ENCODE measurements around the gene FLNB.
"Not testable (repeated sequence)": the region's sequence is repeated elsewhere in the genome, so short reads cannot be mapped to it uniquely, and the experiment has no call there.

Gene FLNB

GRCh38 chr3:58198804-58199203 is 190.6 kb downstream of the FLNB start:
- DNase-seq (ENCODE audit: low read depth in 2 of 2, low spot score in 1 of 2) = no peak

GRCh38 chr3:58200121-58200709 is 192.0 kb downstream of the FLNB start:
- no peak for DNase-seq (ENCODE audit: low read depth in 2 of 2, low spot score in 1 of 2)

- no peak for DNase-seq (ENCODE audit: low read depth in 2 of 2, low spot score in 1 of 2)
Observed at GRCh38 chr3:58200846-58201355, 192.7 kb downstream of the FLNB start.

GRCh38 chr3:58201451-58201850 is 193.2 kb downstream of the FLNB start:
- not testable (repeated sequence) for DNase-seq (ENCODE audit: low read depth in 2 of 2, low spot score in 1 of 2)

- DNase-seq (ENCODE audit: low read depth in 2 of 2, low spot score in 1 of 2) = no peak
Observed at GRCh38 chr3:58202917-58203360, 194.7 kb downstream of the FLNB start.

GRCh38 chr3:58203541-58203940 is 195.3 kb downstream of the FLNB start:
- DNase-seq (ENCODE audit: low read depth in 2 of 2, low spot score in 1 of 2) = no peak

- no peak for DNase-seq (ENCODE audit: low read depth in 2 of 2, low spot score in 1 of 2)
Observed at GRCh38 chr3:58204720-58205119, 196.5 kb downstream of the FLNB start.

DNA sequence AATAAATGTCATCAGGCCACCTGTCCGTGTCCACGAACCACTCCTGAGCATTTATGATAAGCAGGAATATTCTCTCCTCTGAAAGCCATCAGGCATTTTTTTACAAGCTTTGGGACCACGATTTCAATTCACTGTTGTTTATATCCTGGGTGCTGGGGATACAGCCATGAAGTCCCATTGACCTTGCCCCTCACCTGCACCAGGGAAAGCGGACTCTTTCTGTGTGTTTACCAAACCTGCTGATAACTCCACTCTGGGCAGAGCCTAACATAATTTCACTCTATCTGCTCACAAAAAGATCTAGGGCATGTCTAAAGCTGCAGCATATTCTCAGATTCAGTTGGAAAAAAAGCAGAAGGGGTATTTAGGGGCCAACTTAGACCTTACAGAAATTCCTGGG is 197.8 kb downstream of the FLNB start:
- DNase-seq (ENCODE audit: low read depth in 2 of 2, low spot score in 1 of 2) = no peak

GRCh38 chr3:58206406-58207011 is 198.3 kb downstream of the FLNB start:
- DNase-seq (ENCODE audit: low read depth in 2 of 2, low spot score in 1 of 2) = no peak

DNA sequence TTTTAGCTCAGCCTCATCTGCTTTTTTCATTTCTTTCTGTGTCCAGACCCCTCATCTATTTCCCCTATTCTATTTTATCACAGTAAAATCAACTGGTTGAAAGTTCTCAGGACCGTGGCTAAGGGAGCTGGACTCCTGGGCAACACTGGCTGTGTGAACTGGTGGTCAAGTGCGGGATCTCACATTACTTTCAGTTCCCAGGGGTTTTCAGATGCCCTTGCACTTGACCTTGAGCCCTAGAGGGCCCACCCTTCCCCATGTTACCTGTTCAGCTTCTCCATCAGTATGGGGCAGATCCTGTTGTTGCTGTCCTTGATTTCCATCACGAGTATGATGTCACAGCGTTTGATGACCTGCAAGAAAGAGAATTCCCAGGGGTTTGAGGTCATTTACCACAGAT is 199.7 kb downstream of the FLNB start:
- no peak for DNase-seq (ENCODE audit: low read depth in 2 of 2, low spot score in 1 of 2)

DNA sequence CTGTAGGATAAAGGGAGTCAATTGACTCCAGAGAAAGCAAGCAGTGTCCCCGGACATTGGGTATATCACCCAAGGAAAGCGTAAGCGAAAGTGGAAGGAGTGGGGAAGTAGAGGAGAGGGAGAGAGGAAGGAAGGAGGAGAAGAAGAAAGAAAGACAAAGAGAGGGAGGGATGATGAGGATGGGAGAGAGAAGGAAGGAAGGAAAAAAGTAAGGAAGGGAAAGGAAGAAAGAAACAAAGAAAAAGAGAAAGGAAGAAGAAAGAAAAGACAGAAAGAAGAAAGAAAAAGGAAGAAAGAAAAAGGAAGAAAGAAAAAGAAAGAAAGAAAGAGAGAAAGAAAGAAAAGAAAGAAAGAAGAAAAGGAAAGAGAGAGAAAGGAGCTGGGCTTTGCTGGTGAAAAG is 201.7 kb downstream of the FLNB start:
- DNase-seq (ENCODE audit: low read depth in 2 of 2, low spot score in 1 of 2) = no peak

DNA sequence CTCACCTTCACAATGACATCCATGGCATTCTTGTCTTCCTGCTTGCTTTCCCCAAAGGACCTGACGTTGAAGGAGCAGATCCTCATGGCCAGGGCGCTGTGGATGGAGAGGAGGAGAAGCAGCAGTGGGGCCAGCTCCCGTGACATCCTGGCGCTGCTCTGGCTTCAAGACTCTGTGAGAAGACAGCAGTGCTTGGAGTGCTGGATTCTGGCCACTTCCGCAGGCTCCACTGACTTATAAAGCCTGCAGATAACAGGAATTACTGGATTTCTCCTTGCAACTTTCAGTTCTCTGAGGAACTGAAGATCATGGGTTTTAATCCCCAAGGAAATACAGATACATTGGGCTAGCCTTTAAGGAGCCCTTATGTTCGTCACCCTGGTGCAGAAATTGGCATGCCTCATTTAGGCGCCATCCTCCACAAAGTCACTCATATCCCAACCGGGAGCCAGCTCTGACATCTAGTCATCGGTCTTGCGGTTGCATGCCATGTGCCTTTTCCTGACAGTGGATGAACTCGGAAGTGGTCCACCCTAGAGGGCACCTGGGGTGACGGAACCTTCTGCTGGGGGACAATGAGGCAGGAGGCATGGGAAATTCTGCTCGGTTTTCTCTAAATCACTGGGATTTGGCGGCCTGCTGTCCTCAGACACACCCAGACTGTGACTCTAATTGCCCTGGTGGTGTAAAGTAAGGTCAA is 202.7 kb downstream of the FLNB start, which contains the start of gene DNASE1L3:
Gene DNASE1L3, minus strand, starts transcription at position 212 of the 700 bp plus-strand sequence. Its CDS starts 66 bp downstream, at position 146.
- DNase-seq (ENCODE audit: low read depth in 2 of 2, low spot score in 1 of 2) = no peak

DNA sequence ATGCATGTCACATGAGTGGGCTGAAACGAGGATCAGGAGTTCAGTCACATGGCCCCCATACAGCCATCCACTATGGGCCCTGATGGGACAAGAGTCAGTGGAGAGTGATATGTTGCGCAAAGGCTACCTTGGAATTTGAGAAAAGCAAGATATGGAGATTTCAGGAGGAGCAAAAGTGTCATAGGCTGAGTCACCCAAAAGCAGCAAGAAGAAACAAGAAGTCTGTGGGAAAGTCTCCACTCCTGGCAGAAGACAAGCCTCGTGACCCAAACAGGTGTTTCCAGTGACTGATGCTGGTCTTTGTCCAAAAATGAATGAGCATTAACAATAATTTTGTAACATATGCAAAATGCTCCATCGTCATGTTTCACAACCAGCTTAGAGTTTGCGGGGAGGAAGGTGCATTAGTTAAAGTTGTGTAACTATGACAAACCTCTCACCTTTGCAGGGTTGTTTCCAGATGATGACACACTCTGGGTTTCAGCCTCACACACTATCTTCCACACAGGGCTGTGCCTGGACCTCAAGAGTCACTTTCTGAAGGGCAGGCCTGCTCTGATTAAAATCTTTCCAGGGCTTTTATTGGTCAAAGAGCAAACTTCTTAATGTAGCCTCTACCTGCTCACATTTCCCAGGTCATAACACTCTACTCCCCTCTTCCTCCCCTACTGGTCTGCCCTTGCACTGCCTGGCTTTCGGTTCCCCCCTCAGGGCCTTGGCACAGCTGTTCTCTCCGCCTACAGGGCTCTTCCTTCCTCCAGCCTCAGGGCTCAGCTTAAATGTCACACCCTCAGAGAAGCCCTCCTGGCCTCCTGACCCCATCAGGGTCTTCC is 206.5 kb downstream of the FLNB start:
- no peak for DNase-seq (ENCODE audit: low read depth in 2 of 2, low spot score in 1 of 2)

DNA sequence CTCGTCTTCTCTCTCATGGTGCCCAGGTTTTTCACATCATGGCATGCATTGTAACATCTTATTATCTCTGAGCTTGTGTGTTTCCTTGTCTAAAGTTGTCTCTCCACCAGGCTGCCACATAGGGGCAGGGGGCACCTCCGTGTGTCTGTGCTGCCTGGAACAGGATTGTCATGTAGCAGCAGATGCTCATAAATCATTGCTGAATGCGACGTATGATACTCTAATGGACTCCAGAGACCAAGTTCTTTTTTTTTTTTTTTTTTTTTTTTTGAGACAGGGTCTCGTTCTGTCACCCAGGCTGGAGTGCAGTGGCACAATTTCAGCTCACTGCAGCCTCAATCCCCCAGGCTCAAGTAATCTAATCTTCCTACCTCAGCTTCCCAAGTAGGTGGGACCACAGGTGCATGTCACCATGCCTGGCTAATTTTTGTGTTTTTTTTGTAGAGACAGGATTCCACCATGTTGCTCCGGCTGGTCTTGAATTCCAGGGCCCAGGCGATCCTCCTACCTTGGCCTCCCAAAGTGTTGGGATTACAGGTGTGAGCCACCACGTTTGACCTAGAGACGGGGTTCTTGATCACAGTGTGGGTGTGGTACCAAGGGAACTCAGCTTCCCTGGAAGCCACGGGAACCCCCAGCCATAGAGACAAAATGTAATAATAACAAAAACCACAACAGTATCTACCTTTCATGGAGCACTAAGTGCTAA is 207.2 kb downstream of the FLNB start:
- no peak for DNase-seq (ENCODE audit: low read depth in 2 of 2, low spot score in 1 of 2)

- no peak for DNase-seq (ENCODE audit: low read depth in 2 of 2, low spot score in 1 of 2)
Observed at GRCh38 chr3:58216496-58217195, 208.4 kb downstream of the FLNB start.

DNA sequence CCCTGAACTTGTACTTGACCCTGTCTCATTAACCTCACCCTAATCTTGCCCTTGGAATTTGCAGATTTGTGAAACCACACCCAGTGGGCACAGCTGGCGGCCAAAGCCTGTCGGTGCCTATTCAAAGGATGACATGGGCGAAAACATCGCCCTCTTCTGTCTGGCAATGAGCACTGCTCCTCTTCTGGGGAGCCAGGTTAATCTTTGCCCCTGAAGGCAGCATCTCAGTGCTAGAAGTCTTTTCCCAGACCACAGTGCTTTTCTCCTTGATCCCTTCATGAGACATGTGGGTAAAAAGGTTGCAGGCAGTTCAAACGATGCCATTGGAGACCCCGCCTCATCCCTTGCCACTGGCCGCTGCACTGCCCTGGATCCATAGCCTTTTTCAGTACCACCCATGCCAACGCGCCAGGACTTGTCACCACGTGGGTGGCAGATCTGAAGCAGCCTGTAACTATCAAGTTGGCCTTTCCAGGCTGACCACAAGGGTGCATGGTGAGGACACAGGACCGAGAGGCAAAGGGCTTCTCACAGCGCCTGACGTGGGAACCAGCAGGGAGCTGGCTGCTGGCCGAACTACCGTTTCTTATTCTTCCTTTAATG is 209.1 kb downstream of the FLNB start:
- DNase-seq (ENCODE audit: low read depth in 2 of 2, low spot score in 1 of 2) = peak in 1 of 2 donors; percentile 20

DNA sequence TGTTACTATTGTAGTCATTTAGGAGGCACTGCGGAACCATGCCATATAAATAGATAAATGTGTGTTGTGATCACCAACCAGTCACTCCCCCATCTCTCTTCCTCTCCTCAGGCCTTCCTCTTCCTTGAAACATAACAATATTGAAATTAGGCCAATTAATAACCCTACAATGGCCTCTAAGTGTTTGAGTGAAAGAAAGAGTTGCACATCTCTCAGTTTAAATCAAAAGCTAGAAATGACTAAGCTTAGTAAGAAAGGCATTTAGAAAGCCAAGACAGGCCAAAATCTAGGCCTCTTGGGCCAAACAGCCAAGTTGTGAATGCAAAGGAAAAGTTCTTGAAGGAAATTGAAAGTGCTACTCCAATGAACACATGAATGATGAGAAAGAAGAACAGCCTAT is 210.7 kb downstream of the FLNB start:
- DNase-seq (ENCODE audit: low read depth in 2 of 2, low spot score in 1 of 2) = no peak

All from stimulated activated CD8-positive, alpha-beta memory T cell treated with anti-CD3 and anti-CD28 coated beads, Interleukin-4, amount 100 ng/mL, for 1 hour (primary cell).